Glutamatergic neuron (in vitro differentiated cells): Measurements from ENCODE around the gene PURA. TPM values are rescaled to one million over a fixed set of nuclear protein-coding genes. Genes with fewer than 3 reads are reported as not detected.
A peak's percentile ranks its signal among the peaks of the same experiment; 100 is the strongest.
"Not testable (repeated sequence)": the region's sequence is repeated elsewhere in the genome, so short reads cannot be mapped to it uniquely, and the experiment has no call there.

ENCODE experiments used
- DNase-seq: peaks from one replicate; pipeline ENCODE4 v3.0.0; 2022
- H3K27ac Mint-ChIP-seq: one replicate; pipeline ENCODE4 v1.8.0; 2020; ENCODE audit warnings: mild to moderate bottlenecking, mixed read lengths, inconsistent platforms; ENCODE audit not compliant: unreplicated experiment
- H3K27me3 Mint-ChIP-seq: one replicate; pipeline ENCODE4 v1.8.0; 2020; ENCODE audit warnings: mild to moderate bottlenecking, moderate library complexity, mixed read lengths, inconsistent platforms; ENCODE audit not compliant: unreplicated experiment
- H3K36me3 Mint-ChIP-seq: one replicate; pipeline ENCODE4 v1.8.0; 2020; ENCODE audit warnings: mild to moderate bottlenecking, mixed read lengths, inconsistent platforms; ENCODE audit not compliant: unreplicated experiment
- H3K4me1 Mint-ChIP-seq: one replicate; pipeline ENCODE4 v1.8.0; 2020; ENCODE audit warnings: mild to moderate bottlenecking, low read depth, mixed read lengths, inconsistent platforms; ENCODE audit not compliant: unreplicated experiment
- H3K4me3 Mint-ChIP-seq: one replicate; pipeline ENCODE4 v1.8.0; 2020; ENCODE audit warnings: mild to moderate bottlenecking, mixed read lengths, inconsistent platforms; ENCODE audit not compliant: unreplicated experiment
- H3K9me3 Mint-ChIP-seq: one replicate; pipeline ENCODE4 v1.8.0; 2020; ENCODE audit warnings: mild to moderate bottlenecking, moderate library complexity, mixed read lengths, inconsistent platforms; ENCODE audit not compliant: unreplicated experiment
- total RNA-seq: library from RNA; stranded (reverse); fragmentation: NEBNext Ultra II Directional; extraction: Animal tissue kit (Norgen Biotek cat#: 25700); gene quantifications from one replicate; pipeline ENCODE4 v1.2.1, GENCODE V29; 2021; ENCODE audit not compliant: unreplicated experiment
- TF ChIP-seq, protein P1 (sequence below): fragments of 200-600 bp; sonication (generic); IDR thresholded peaks from one replicate; pipeline ENCODE4 v1.5.0; 2021; ENCODE audit not compliant: partially characterized antibody, unreplicated experiment

The PURA gene
- total RNA-seq, 1 donor from 2014 or later, result 4.1 TPM

DNA sequence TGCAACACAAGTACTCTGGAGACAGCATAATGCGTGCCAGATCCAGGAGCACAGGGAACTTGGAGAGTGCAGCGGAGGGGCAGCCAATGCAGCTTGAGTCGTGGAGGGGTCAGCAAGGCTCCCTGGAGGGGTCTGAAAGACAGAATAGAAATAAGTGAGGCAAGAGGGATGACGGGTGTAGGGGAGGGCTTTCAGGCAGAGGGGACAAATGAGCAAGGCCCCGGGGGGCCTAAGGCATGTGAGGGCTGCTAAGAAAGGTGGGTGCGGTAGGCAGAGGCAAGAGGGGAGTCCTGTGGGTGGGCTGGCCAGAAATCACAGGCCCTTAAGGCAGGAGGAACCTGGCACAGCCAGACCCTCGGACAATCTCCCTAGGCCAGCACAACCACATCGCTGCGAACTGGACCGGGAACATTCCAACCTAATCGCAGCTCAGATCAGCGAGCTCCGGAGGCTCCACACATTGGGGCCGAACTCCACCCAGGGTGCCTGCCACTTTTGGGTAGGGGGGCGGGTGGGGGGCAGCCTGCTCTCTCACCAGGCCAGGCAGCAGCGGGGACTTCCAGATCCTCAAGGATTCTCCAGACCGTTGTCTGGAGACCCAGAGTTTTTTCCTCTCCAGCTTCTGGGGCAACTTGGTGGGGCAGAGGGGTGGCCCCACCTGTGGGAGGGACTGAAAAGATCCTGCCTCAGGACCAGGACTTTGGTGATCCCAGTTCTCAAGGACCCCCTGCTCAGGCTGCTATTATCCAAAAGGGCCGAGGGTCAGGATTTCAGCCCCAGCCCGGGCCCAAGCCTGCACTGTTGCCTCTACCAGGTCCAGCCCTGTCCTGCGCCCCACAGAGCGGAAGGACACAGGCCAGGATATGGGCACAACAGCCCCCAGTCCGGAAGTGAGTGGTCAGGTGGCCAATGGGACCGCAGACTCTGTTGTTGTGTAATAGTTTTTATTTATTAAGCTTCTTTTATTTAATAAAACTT is 38.4 kb downstream of the PURA start:
- no peak overlapping the region for H3K4me3 Mint-ChIP-seq
- no peaks in the 10 kb centered on the region for H3K36me3 Mint-ChIP-seq
- peaks cover 1% of the 10 kb centered on the region for H3K9me3 Mint-ChIP-seq
- no peak for DNase-seq
- H3K27ac Mint-ChIP-seq, result no peak overlapping the region
- TF ChIP-seq, protein P1, sequence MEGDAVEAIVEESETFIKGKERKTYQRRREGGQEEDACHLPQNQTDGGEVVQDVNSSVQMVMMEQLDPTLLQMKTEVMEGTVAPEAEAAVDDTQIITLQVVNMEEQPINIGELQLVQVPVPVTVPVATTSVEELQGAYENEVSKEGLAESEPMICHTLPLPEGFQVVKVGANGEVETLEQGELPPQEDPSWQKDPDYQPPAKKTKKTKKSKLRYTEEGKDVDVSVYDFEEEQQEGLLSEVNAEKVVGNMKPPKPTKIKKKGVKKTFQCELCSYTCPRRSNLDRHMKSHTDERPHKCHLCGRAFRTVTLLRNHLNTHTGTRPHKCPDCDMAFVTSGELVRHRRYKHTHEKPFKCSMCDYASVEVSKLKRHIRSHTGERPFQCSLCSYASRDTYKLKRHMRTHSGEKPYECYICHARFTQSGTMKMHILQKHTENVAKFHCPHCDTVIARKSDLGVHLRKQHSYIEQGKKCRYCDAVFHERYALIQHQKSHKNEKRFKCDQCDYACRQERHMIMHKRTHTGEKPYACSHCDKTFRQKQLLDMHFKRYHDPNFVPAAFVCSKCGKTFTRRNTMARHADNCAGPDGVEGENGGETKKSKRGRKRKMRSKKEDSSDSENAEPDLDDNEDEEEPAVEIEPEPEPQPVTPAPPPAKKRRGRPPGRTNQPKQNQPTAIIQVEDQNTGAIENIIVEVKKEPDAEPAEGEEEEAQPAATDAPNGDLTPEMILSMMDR, result no peak
- peaks cover 12% of the 10 kb centered on the region for H3K4me1 Mint-ChIP-seq
- H3K27me3 Mint-ChIP-seq, result peaks cover 11% of the 10 kb centered on the region

DNA sequence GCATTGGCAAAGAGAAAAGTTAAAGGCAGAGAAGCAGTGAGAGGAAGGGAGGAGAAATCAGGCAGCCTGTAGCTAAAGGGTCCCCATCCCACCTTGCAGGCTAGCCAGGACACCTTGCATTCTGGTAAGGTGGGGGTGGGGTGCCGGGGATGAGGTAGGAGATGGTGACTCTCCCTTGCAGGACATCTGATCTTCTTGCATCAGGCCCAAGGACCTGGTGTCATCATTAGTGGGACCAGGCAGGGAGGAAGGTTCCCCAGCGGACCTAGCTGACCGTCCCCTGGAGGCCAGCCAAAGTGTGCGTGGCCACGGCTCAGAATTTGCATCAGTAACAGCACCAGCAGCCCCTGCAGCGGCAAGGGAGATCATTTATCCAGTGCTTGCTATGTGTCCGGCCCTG is 39.3 kb downstream of the PURA start:
- DNase-seq, result peak; percentile 38
- TF ChIP-seq, protein P1, result no peak
- Mint-ChIP-seq H3K27me3 (peaks cover 6% of the 10 kb centered on the region), H3K36me3 (no peaks in the 10 kb centered on the region), H3K4me3 (peak overlapping the region; percentile 34), H3K9me3 (peaks cover 1% of the 10 kb centered on the region), H3K4me1 (peaks cover 12% of the 10 kb centered on the region), H3K27ac (no peak overlapping the region)

DNA sequence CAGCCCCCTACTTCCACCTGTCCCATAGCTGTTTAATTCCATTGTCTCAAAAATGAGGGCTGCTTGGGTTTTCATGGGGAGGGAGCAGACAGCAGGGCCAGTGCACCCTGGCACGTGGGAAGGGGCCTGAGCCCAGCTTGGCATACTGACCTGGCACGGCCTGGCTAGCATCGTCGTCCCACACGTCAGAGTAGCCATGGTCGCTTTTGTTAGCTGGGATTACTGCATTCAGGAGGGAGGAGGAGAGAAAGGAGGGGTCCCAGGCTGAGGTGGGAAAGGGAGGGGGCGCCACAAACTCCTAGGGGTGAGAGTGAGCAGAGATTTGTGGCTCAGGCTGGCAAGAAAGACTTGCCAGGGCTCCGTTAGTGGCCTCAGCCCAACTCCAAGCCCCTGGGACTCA is 40.0 kb downstream of the PURA start:
- Mint-ChIP-seq H3K4me3 (no peak overlapping the region), H3K4me1 (peaks cover 12% of the 10 kb centered on the region), H3K27ac (no peak overlapping the region), H3K27me3 (peaks cover 4% of the 10 kb centered on the region), H3K36me3 (no peaks in the 10 kb centered on the region), H3K9me3 (peaks cover 1% of the 10 kb centered on the region)
- DNase-seq, result no peak
- TF ChIP-seq, protein P1, result no peak

DNA sequence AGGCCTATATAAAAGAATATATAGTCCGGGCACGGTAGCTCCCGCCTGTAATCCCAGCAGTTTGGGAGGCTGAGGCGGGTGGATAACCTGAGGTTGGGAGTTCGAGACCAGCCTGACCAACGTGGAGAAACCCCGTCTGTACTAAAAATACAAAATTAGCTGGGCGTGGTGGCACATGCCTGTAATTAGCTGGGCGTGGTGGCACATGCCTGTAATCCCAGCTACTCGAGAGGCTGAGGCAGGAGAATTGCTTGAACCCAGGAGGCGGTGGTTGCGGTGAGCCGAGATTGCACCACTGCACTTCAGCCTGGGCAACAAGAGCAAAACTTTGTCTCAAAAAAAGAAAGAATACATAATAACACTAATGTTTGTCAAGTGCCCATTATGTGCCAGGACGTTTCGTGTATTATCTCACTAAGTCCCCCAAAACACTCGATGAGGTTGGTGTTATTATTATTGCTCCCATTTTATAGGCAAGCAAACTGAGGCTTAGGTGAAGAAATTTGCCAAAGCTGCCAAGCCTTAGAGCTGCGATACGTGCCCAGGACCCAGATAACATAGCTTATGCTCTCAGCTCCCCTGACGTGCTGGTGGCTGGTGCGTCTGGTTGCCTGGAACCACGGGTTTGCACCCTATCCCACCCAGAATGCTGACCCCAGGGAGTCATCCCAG is 40.9 kb downstream of the PURA start:
- H3K9me3 Mint-ChIP-seq, DNase-seq, H3K27me3 Mint-ChIP-seq, H3K4me3 Mint-ChIP-seq, H3K36me3 Mint-ChIP-seq, H3K27ac Mint-ChIP-seq: not testable (repeated sequence)
- H3K4me1 Mint-ChIP-seq, result peaks cover 12% of the 10 kb centered on the region

DNA sequence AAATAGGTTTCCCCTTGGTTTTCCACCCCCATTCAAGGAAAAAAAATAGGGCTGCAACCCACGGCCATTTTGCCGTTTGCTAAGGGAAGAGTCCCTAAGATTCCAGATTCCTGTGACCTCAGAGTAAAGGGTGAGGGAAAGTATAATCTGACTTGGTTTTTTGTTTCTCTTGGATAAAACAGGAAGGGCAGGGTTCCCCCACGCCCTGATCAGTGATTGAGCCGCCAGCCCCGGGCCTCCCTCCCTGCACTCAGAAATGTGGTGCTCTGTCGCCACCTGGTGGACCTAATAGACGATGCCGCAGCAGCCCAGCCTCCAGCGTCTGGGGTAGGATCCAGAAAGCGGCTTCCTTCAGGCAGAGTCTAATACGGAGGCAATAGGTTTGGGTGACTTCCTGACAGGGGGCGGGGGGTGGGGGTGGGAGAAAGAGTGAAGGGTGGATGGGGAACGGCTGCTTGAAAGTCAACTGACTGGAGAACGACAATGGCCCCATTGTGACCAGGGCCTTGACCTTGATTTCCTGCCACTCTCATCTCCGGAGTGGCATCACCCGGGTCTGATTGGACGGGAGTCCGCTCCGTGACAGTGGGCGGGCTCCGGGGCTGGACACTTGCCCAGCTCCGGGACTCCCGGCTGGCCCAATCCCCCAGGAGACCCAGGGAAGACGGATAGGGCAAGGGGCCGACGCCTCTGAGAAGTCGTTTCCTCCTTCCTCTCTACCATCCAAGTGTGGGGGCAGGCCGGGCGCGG is 43.3 kb downstream of the PURA start:
- peaks cover 2% of the 10 kb centered on the region for H3K27me3 Mint-ChIP-seq
- H3K36me3 Mint-ChIP-seq, result no peaks in the 10 kb centered on the region
- TF ChIP-seq, protein P1, result peak; percentile 84
- H3K27ac Mint-ChIP-seq, result no peak overlapping the region
- peak; percentile 93 for DNase-seq
- peak overlapping the region; percentile 49 for H3K4me3 Mint-ChIP-seq
- H3K4me1 Mint-ChIP-seq, result peaks cover 12% of the 10 kb centered on the region
- peaks cover 1% of the 10 kb centered on the region for H3K9me3 Mint-ChIP-seq
